Inferior parietal cortex (tissue), 1 donor: ENCODE data around the gene OPA1.
A peak's percentile ranks its signal among the peaks of the same experiment; 100 is the strongest.

Experiments used
- DNase-seq: peaks from one replicate; pipeline ENCODE4 v3.0.0-alpha.2; 2016; ENCODE audit errors: extremely low spot score

The OPA1 gene

GRCh38 chr3:193592841-193593667, at the start of gene OPA1:
OPA1 (plus strand) TSS chr3:193593208; CDS start chr3:193593378, 170 bp downstream.
- peak; percentile 99 for DNase-seq

DNA sequence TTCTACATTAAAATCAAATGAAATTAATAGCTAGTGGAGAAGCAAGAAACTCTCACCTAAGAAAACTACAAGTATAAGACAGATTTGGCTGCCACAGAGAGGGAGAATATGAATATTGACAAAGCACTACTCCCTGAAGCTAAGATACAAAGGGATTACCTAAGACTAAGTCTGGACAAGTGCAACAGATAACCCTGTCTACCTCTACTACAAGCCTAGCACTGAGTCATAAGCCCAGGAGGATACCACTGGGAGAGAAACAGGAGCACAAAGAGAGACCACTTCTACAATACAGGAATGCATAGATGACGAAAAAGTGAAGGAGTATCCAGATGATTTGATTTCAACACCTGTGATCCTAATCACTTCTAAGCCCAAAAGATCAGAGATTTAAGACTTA, 48.7 kb upstream of the OPA1 start:
- no peak for DNase-seq

- no peak for DNase-seq
Observed at GRCh38 chr3:193545304-193545703, 47.7 kb upstream of the OPA1 start.

DNA sequence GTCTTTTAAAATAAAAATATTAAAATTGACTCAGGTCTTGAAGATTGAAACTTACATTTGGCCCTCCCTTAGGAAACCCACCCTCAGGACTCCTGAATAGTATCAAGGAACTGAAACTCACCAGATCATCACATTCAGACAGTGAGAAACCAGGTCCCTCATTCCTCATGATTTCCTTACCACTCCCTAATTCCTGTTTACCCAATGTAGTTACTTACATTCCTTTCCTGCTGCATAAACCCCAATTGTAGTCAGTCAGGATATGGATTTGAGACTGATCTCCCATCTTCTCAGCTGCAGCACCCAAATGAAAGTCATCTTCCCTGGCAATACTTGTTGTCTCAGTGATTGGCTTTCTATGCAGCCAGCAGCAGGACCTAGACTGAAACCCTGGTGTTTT, 46.9 kb upstream of the OPA1 start:
- no peak for DNase-seq

DNA sequence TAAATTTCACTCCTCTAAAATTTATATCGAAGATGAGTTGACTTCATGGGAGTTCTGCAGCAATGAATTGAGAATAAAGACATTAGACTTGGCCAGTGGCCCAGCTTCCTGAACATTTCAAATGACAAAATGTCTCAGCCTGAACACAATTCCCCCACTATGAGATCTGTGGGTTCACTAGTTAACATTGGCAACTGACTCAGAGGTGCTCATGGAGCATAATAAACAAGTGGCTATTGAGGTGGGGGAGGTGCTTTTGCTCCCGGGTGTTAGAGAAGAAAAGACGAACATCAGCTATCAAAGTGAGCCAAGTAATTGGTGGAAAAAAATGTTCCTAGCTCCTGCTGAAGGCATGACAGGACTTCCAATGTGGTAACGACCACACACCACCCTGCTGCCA, 44.6 kb upstream of the OPA1 start:
- no peak for DNase-seq

DNA sequence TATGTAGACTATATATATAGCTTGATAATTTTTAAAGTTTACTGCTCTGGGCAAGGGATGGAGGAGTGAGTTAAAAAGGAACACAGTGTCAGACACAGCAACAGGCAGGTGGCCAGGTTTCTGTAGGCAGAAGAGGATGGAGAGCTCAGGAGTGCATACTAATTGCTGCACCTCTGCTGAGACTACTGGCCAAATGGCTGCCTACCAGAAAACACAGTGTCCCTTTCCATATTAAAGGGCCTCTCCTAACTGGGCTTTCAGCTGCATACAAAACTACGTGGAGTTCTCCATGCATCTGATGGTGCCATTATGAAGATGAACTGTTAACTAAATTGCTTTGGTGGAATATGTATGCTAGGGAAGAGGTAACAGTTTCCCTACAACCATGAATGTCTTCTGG, 40.1 kb upstream of the OPA1 start:
- DNase-seq: no peak

DNA sequence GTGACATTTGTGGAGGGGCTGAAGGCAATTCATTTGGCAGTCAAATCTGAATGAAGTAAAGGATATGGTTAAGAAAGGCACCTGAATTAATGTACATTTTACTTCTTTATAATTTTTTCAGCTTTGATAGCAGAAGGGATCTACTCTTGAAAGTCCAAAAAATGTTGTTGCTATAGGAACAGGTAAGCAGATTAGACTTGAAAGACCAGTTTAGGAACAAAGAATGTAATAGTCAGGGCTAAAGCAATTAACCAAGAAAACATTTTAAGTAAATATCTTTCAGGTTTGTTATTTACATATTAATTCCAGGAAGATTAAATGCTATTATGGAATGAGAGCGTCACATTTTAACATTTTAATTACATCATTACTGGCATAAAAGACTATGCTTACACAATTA, 39.4 kb upstream of the OPA1 start:
- DNase-seq: no peak

DNA sequence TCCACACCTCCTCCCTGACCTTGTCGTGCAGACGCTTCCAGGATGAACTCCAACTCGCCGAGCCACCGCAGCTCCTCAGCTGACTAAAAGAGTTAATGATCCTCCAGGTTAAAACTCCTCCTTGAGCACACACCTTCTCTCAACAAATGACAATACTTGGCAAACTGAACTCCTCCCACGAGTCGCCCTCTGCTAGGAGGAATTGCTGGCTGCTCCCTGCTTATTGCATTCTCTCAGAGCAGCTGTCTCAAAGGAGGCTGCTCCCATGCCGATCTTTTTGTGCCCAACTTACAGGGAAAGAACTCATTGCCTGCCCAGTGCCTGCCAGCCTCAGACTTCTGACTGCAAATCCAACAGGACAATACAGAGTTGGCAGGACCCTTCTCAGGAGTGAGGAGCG, 38.2 kb upstream of the OPA1 start, which contains the start of gene ATP13A4:
Gene ATP13A4 (minus strand): TSS at position 85 of the 400 bp plus-strand sequence. CDS start 96 bp downstream, outside the sequence.
- no peak for DNase-seq

GRCh38 chr3:193556841-193557240, 36.2 kb upstream of the OPA1 start:
- DNase-seq: no peak

DNA sequence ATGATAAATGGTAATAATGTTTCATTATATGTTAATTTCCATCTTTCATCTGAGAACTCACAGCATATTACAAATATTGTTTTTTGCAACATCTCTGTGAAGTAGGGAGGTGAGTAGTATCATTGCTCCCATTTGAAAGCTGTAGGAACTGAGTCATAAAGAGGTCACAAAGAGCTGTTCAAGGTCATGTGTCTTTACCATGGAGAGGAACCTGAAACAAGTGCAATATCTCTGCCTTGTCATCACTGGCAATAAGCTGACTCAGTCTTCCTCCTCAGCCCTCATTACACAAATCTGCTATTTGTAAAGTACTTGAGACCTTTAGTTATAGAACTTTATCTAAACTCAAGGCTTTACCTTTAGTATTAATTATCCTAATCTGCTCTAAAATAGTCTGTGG, 33.9 kb upstream of the OPA1 start:
- DNase-seq: no peak

DNA sequence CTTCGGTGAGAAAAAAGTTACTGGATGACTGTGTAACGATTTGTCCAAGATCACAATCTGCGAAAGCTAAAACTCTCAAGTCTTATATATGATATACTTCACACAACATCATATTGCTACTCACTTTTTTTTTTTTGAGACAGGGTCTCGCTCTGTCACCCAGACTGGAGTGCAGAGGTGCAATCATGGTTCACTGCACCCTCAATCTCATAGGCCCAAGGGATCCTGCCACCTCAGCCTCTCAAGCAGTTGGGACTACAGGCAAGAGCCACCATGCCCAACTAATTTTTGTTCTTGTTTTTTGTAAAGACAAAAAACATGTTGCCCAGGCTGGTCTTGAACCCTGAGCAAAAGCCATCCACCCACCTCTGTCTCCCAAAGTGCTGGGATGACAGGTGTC, 32.9 kb upstream of the OPA1 start:
- DNase-seq: no peak

GRCh38 chr3:193560870-193561269, 32.1 kb upstream of the OPA1 start:
- peak; percentile 47 for DNase-seq

GRCh38 chr3:193563426-193563825, 29.6 kb upstream of the OPA1 start:
- DNase-seq: no peak

GRCh38 chr3:193564012-193564411, 29.0 kb upstream of the OPA1 start:
- no peak for DNase-seq

DNA sequence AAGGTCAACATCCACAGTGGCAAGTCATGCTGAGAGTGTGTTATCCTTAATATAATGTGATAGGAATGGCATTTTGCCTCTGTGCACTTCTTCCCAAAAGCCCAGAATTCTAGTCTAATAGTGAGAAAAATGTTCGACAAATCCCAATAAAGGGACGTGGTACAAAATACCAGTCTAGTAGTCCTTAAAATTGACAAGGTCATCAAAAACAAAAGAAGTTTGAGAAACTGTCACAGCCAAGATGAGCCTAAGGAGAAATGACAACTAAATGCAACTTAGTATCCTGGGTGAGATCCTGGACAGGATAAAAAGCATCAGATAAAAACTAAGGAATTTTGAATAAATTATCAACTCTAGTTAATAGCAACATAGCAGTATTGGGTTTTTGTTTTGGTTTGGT, 23.9 kb upstream of the OPA1 start:
- no peak for DNase-seq

DNA sequence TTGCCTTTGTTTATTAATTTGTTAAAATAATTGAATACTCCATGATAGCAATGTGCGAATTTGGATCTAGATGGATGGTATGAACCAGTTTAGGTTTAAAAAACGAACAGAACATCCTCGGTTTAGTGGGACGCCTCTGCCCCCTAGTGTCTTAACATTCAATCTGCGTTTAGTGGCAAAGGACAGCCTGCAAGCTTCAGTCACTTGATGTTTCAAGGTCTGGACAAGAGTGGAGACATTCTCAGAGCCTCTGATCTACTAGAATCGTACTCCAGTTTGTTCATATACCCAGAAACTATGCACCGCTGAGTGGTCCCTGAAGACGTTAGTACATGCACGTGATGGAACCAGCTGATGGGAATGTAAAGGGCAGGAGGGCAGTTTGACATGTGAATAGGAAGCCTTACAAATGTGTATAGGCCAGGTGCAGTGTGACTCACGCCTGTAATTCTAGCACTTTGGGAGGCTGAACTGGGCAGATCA, 20.5 kb upstream of the OPA1 start:
- peak; percentile 89 for DNase-seq

DNA sequence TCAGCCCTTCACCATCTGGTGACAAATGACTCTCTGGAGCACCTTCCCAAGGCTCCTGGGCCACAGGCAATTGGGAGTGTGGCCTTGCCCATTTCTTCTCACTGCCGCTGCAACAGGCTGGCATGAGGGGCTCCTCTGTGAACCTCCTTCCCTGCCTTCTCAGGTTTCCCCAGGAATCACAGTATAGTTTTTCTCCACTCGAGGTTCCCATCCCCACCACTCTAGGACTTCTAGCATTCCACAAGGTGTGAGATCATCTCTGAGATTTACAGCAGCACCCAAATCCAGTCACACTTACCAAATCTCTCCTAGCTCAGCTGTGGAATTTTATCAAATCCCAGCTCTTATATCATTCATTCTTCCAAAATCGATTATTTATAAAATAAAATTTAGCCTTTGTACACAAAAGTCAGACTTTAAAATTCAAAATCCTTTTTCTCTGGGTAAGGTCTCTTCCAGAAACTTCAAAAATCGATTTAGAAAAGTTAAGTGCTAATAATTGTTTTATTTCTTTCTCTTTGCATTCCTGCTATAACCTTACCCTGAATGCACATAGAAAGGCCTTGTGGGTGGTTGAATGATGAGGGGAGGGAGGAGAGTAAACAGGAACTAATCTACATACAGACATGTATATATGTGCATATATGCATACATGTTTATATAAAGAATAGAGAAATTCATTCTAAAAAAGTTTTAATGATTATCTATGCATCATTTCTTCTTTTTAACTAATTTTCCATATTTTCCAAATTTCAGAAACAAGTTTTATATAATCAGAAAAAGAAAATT, 19.4 kb upstream of the OPA1 start:
- no peak for DNase-seq

- no peak for DNase-seq
Observed at GRCh38 chr3:193574488-193575070, 18.4 kb upstream of the OPA1 start.

- DNase-seq: no peak
Observed at GRCh38 chr3:193585530-193585929, 7.5 kb upstream of the OPA1 start.

DNA sequence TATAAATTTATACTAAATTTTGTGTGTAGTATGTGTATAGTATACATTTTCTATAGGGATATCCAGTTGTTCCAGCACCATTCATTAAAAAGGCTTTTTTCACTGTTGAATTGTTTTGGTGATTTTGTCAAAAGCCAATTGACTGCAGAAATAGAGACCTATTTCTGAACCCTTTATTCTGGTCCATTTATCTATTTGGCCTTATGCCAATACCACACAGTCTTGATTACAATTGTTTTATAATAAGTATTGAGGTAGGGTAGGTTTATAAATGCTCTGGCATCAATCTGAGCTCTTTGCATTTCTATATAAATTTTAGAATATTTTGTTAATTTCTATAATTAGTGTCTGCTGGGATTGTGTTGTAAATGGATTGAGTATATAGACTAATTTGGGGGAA, 6.5 kb upstream of the OPA1 start:
- no peak for DNase-seq

GRCh38 chr3:193589129-193589528, 3.9 kb upstream of the OPA1 start:
- DNase-seq: no peak

DNA sequence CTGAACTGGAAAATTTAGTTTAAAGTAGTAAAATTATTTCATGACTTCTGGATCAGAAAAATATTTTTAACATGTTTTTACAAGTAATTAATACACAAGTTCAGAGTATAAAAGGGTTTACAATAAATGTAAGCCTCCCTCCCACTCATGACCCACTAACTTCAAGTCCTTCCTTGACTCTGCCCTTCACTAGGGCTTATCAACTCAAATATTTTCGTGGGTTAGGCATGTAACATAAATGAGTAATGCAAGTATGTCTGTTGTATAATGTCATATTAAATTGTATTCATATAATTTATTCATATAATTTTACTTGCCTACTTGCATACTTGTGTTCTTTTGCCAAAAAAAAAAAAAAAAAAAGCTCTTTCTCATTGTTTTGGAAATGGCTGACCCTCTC, 3.4 kb upstream of the OPA1 start:
- no peak for DNase-seq
